Right lobe of liver (tissue), 6 donors: ENCODE results near the gene GPR3. TPM values are rescaled to one million over a fixed set of nuclear protein-coding genes. Genes with fewer than 3 reads are reported as not detected.

Source experiments
- ATAC-seq, 4 donors: fragments of 200-7000 bp; cut with Tn5 transposase; one replicate each; pipeline ENCODE4 v1.9.1; 2020; ENCODE audit warnings: mild to moderate bottlenecking in 4 of 4, moderate library complexity in 4 of 4
- DNase-seq, 3 donors: peaks; one replicate each; pipeline ENCODE4 v3.0.0-alpha.2; 2020
- H3K27ac ChIP-seq, 3 donors: fragments of 200-600 bp; one replicate each; pipeline ENCODE4 v1.8.0; 2022
- H3K27me3 ChIP-seq, 2 donors: fragments of 200-600 bp; one replicate each; pipeline ENCODE4 v1.8.0; 2022
- H3K36me3 ChIP-seq, 4 donors: fragments of 200-600 bp; sonication (generic) in 1 of 4; one replicate each; pipeline versions ENCODE4 v1.5.1 to v1.8.0; 2017 to 2022; ENCODE audit warnings: control low read depth in 1 of 4
- H3K4me1 ChIP-seq, 4 donors: fragments of 200-600 bp; sonication (generic) in 1 of 4; one replicate each; pipeline versions ENCODE4 v1.5.1 to v1.8.0; 2017 to 2022; ENCODE audit warnings: control low read depth in 1 of 4
- H3K4me3 ChIP-seq, 3 donors: fragments of 200-600 bp; one replicate each; pipeline ENCODE4 v1.8.0; 2022
- H3K9me3 ChIP-seq, 4 donors: fragments of 200-600 bp; sonication (generic) in 1 of 4; one replicate each; pipeline versions ENCODE4 v1.5.1 to v1.8.0; 2017 to 2022; ENCODE audit warnings: control low read depth in 1 of 4
- CTCF ChIP-seq, 4 donors: fragments of 200-600 bp in 3 of 4; fragments of 450-650 bp in 1 of 4; IDR thresholded peaks; one replicate each; pipeline versions ENCODE4 v1.5.1 to v1.8.0; 2016 to 2022; ENCODE audit warnings: antibody characterized with exemption in 4 of 4, mild to moderate bottlenecking in 2 of 4
- POLR2A ChIP-seq: fragments of 450-650 bp; IDR thresholded peaks from one replicate; pipeline ENCODE4 v1.6.1; 2017; ENCODE audit warnings: antibody characterized with exemption, mild to moderate bottlenecking
- WGBS: methylation state at CpG from one replicate; pipeline ENCODE4 v1.1.6; 2018; ENCODE audit warnings: low coverage, low lambda C conversion rate; ENCODE audit not compliant: insufficient coverage; ENCODE audit errors: missing lambda C conversion rate; 5-methylcytosine and 5-hydroxymethylcytosine counted together
- intact Hi-C, 2 donors: fragments of 100-400 bp; cut with DNase I; formaldehyde crosslinking; loops; one replicate each; pipeline versions ENCODE4 v1.11.2 to v1.14.1; 2022
- total RNA-seq, 6 experiments: library from RNA; depleted of rRNA in 2 of 6; stranded (reverse); fragments of >200 nt in 2 of 6; fragmentation: NEBNext Ultra II Directional in 3 of 6; extraction: Animal tissue kit (Norgen Biotek cat#: 25700) in 3 of 6; gene quantifications; one replicate each; pipeline versions ENCODE4 v1.1.0 to v1.2.4, GENCODE V29; 2016 to 2023
- donor health status: DM: no; HTN: yes; CAD: no.
- donor health status: DM: no; HTN: no; CAD: no.
- donor health status: DM: no; HTN: no; CAD: no.
- donor health status: DM: no; HTN: yes; CAD: no.
- donor health status: DM: no; HTN: yes; CAD: no.

The GPR3 gene
- total RNA-seq, 6 experiments from 2014 or later: 0.19 to 0.43 TPM; not detected in 4

- TF ChIP-seq CTCF (IDR thresholded peaks at IDR 0.05) (no peak), POLR2A (no peak)
- H3K4me3 ChIP-seq: no peak overlapping the region
- H3K9me3 ChIP-seq: no peaks in the 10 kb centered on the region
- ATAC-seq (no peak), DNase-seq (no peak)
- no peaks in the 10 kb centered on the region for H3K4me1 ChIP-seq
- no peaks in the 10 kb centered on the region for H3K27me3 ChIP-seq
- intact Hi-C loops: no loop called here
- H3K27ac ChIP-seq: no peak overlapping the region
- no CpG with 5 or more reads among the region's 1 CpG for WGBS
- peaks cover 5 to 79% (median 39%) of the 10 kb centered on the region in 4 donors for H3K36me3 ChIP-seq
Observed at GRCh38 chr1:27414091-27414490, 21.7 kb downstream of the GPR3 start.

- Histone ChIP-seq H3K36me3 (peaks cover 5 to 64% (median 29%) of the 10 kb centered on the region in 4 donors), H3K9me3 (no peaks in the 10 kb centered on the region), H3K4me1 (no peaks in the 10 kb centered on the region), H3K27ac (no peak overlapping the region), H3K4me3 (no peak overlapping the region), H3K27me3 (no peaks in the 10 kb centered on the region)
- intact Hi-C loops: loop anchor here in 1 of 2 donors (5.0 kb wide), 1 partner anchor 191 kb away; no protein-coding TSS in a partner anchor
- ATAC-seq (peak; percentile 66 to 83 (median 71)), DNase-seq (no peak)
- WGBS: 80% methylated on average over 3 of the region's 3 CpGs
- TF ChIP-seq POLR2A (no peak), CTCF (IDR thresholded peaks at IDR 0.05) (peak; percentile 58 to 75 (median 61))
Observed at GRCh38 chr1:27416387-27417111, 24.1 kb downstream of the GPR3 start.

GRCh38 chr1:27417713-27418112 is 25.3 kb downstream of the GPR3 start:
- TF ChIP-seq CTCF (IDR thresholded peaks at IDR 0.05) (no peak), POLR2A (no peak)
- peaks cover 5 to 53% (median 21%) of the 10 kb centered on the region in 4 donors for H3K36me3 ChIP-seq
- no peak overlapping the region for H3K4me3 ChIP-seq
- WGBS: 94% methylated on average over 2 of the region's 3 CpGs
- H3K9me3 ChIP-seq: no peaks in the 10 kb centered on the region
- H3K27me3 ChIP-seq: no peaks in the 10 kb centered on the region
- no peaks in the 10 kb centered on the region for H3K4me1 ChIP-seq
- ATAC-seq (no peak), DNase-seq (no peak)
- intact Hi-C loops: loop anchor here in 1 of 2 donors (5.0 kb wide), 1 partner anchor 190 kb away; no protein-coding TSS in a partner anchor
- no peak overlapping the region for H3K27ac ChIP-seq

GRCh38 chr1:27418326-27419185 is 26.1 kb downstream of the GPR3 start:
- peak; percentile 35 to 76 (median 42) for ATAC-seq
- H3K4me1 ChIP-seq: no peaks in the 10 kb centered on the region
- no peak overlapping the region for H3K4me3 ChIP-seq
- 52% methylated on average over 14 of the region's 14 CpGs for WGBS
- no peaks in the 10 kb centered on the region for H3K27me3 ChIP-seq
- H3K27ac ChIP-seq: peak overlapping the region in 1 of 3 donors; percentile 50
- peaks cover 5 to 46% (median 21%) of the 10 kb centered on the region in 4 donors for H3K36me3 ChIP-seq
- TF ChIP-seq CTCF (IDR thresholded peaks at IDR 0.05) (no peak), POLR2A (no peak)
- H3K9me3 ChIP-seq: no peaks in the 10 kb centered on the region
- intact Hi-C loops: loop anchor here in 1 of 2 donors (5.0 kb wide), 1 partner anchor 189 kb away; no protein-coding TSS in a partner anchor
- DNase-seq: no peak
